SK-N-SH (cell line): ENCODE results near the gene CBFA2T3. TPM values are rescaled to one million over a fixed set of nuclear protein-coding genes. Genes with fewer than 3 reads are reported as not detected.

Source experiments
- CTCF ChIA-PET: fragments of 300-600, 350-600 bp; formaldehyde crosslinking; extraction: SDS; loops from one replicate; lab custom pipeline; 2021; lab: Yijun Ruan, JAX
- POLR2A ChIA-PET: fragments of 350-600 bp; sonication (Branson Sonifier 250); formaldehyde crosslinking; extraction: SDS; loops from one replicate; lab custom pipeline; 2020; ENCODE audit warnings: antibody characterized with exemption, inconsistent platforms; lab: Yijun Ruan, JAX
- DNase-seq: peaks from one replicate; pipeline ENCODE4 v3.0.0; 2012
- H2AFZ ChIP-seq: fragments of 200-600 bp; sonication (generic); 2 replicates; pipeline ENCODE4 v1.8.1; 2016; ENCODE audit warnings: antibody characterized with exemption, mild to moderate bottlenecking, low read depth
- H3F3A ChIP-seq: fragments of 200-600 bp; sonication (generic); replicated peaks from 2 replicates; pipeline ENCODE3; 2016; ENCODE audit warnings: antibody characterized with exemption, mild to moderate bottlenecking; ENCODE audit not compliant: insufficient read depth
- H3K27ac ChIP-seq, 2 experiments: fragments of 200-500 bp in 1 of 2; fragments of 200-600 bp in 1 of 2; sonication (Bioruptor generic) in 1 of 2; sonication (generic), shearing (Covaris generic) in 1 of 2; 2 replicates each; pipeline versions ENCODE4 v1.5.1 to v1.6.1; 2014 to 2016; ENCODE audit warnings: low read depth in 2 of 2, inconsistent platforms in 1 of 2, low read length in 1 of 2, mild to moderate bottlenecking in 1 of 2, mixed read lengths in 1 of 2
- H3K27me3 ChIP-seq: fragments of 200-600 bp; sonication (generic), shearing (Covaris generic); 2 replicates; pipeline ENCODE4 v1.6.1; 2016; ENCODE audit warnings: mixed run types; ENCODE audit not compliant: insufficient read depth
- H3K36me3 ChIP-seq, 2 experiments: fragments of 200-500 bp in 1 of 2; fragments of 200-600 bp in 1 of 2; sonication (Bioruptor generic) in 1 of 2; sonication (generic) in 1 of 2; replicated peaks in 1 of 2; 2 replicates each; pipeline versions ENCODE3 to v1.5.1; 2014 to 2016; ENCODE audit warnings: low read length in 1 of 2, mild to moderate bottlenecking in 1 of 2; ENCODE audit not compliant: insufficient read depth in 2 of 2, control insufficient read depth in 1 of 2
- H3K4me1 ChIP-seq, 2 experiments: fragments of 200-500 bp in 1 of 2; fragments of 200-600 bp in 1 of 2; sonication (Bioruptor generic) in 1 of 2; sonication (generic), shearing (Covaris generic) in 1 of 2; 2 replicates each; pipeline versions ENCODE4 v1.5.1 to v1.6.1; 2014 to 2016; ENCODE audit warnings: low read depth in 1 of 2, low read length in 1 of 2, mixed run types in 1 of 2; ENCODE audit not compliant: insufficient read depth in 2 of 2, control insufficient read depth in 1 of 2
- H3K4me2 ChIP-seq: fragments of 200-600 bp; sonication (generic), shearing (Covaris generic); 2 replicates; pipeline ENCODE4 v1.6.1; 2017; ENCODE audit warnings: mixed run types
- H3K4me3 ChIP-seq, 2 experiments: fragments of 200-500 bp in 1 of 2; fragments of 200-600 bp in 1 of 2; sonication (Bioruptor generic) in 1 of 2; sonication (generic), shearing (Covaris generic) in 1 of 2; 2 replicates each; pipeline versions ENCODE4 v1.5.1 to v1.8.1; 2014 to 2016; ENCODE audit warnings: low read depth in 2 of 2, inconsistent platforms in 1 of 2, low read length in 1 of 2, mild to moderate bottlenecking in 1 of 2, mixed read lengths in 1 of 2, moderate library complexity in 1 of 2
- H3K79me2 ChIP-seq: fragments of 200-600 bp; sonication (generic); 2 replicates; pipeline ENCODE4 v1.8.1; 2017; ENCODE audit warnings: mild to moderate bottlenecking; ENCODE audit not compliant: insufficient read depth
- H3K9ac ChIP-seq: fragments of 200-600 bp; sonication (generic); 2 replicates; pipeline ENCODE4 v1.6.1; 2017; ENCODE audit warnings: mixed run types
- H3K9me2 ChIP-seq: fragments of 200-600 bp; sonication (generic); 2 replicates; pipeline ENCODE4 v1.6.1; 2017; ENCODE audit warnings: mixed run types
- H3K9me3 ChIP-seq: fragments of 200-600 bp; sonication (generic); 2 replicates; pipeline ENCODE4 v1.6.1; 2017; ENCODE audit warnings: mixed run types, mild to moderate bottlenecking, moderate library complexity
- H4K20me1 ChIP-seq: fragments of 200-600 bp; sonication (generic); 2 replicates; pipeline ENCODE4 v1.6.1; 2017; ENCODE audit warnings: mild to moderate bottlenecking, mixed run types; ENCODE audit not compliant: insufficient read depth
- ELF1 ChIP-seq: IDR thresholded peaks from 2 replicates; pipeline ENCODE4 v1.4.0; 2012
- EP300 ChIP-seq, 2 experiments: IDR thresholded peaks; 2 replicates each; pipeline versions ENCODE4 v1.4.0 to v1.6.1; 2012; ENCODE audit warnings: borderline replicate concordance in 1 of 2, low read depth in 1 of 2, low read length in 1 of 2
- FOXJ3 ChIP-seq: sonication (generic); formaldehyde crosslinking; IDR thresholded peaks from 2 replicates; pipeline ENCODE4 v1.5.1; 2020; ENCODE audit warnings: mild to moderate bottlenecking, missing genetic modification reagents
- GATA2 ChIP-seq: sonication (generic); formaldehyde crosslinking; IDR thresholded peaks from 2 replicates; pipeline ENCODE4 v1.5.0; 2020; ENCODE audit warnings: mild to moderate bottlenecking, missing genetic modification reagents
- JUND ChIP-seq: IDR thresholded peaks from 2 replicates; pipeline ENCODE4 v1.4.0; 2012
- MAX ChIP-seq: IDR thresholded peaks from 2 replicates; pipeline ENCODE4 v1.4.0; 2012; ENCODE audit warnings: low read depth
- NFIC ChIP-seq: IDR thresholded peaks from 2 replicates; pipeline ENCODE4 v1.4.0; 2012; ENCODE audit warnings: borderline replicate concordance
- NRF1 ChIP-seq: IDR thresholded peaks from 2 replicates; pipeline ENCODE4 v1.6.1; 2012; ENCODE audit warnings: low read depth, mild to moderate bottlenecking, low read length
- RAD21 ChIP-seq: IDR thresholded peaks from 2 replicates; pipeline ENCODE4 v1.6.1; 2012; ENCODE audit warnings: mild to moderate bottlenecking, low read length
- RXRA ChIP-seq: IDR thresholded peaks from 2 replicates; pipeline ENCODE4 v1.4.0; 2012; ENCODE audit warnings: low read depth, mild to moderate bottlenecking, borderline replicate concordance
- SMC3 ChIP-seq: IDR thresholded peaks from 2 replicates; pipeline ENCODE4 v1.6.1; 2012; ENCODE audit warnings: low read depth, low read length, improper control_type of control experiment
- TAF1 ChIP-seq: IDR thresholded peaks from 2 replicates; pipeline ENCODE4 v1.6.1; 2012; ENCODE audit warnings: low read depth, mild to moderate bottlenecking, low read length, moderate library complexity, borderline replicate concordance
- TCF12 ChIP-seq: IDR thresholded peaks from 2 replicates; pipeline ENCODE4 v1.4.0; 2012
- TEAD4 ChIP-seq: IDR thresholded peaks from 2 replicates; pipeline ENCODE4 v1.4.0; 2012; ENCODE audit warnings: mild to moderate bottlenecking, borderline replicate concordance; ENCODE audit not compliant: insufficient read depth
- USF1 ChIP-seq: IDR thresholded peaks from 2 replicates; pipeline ENCODE4 v1.4.0; 2012; ENCODE audit warnings: low read depth, borderline replicate concordance
- ZBTB33 ChIP-seq: IDR thresholded peaks from 2 replicates; pipeline ENCODE4 v1.4.0; 2012; ENCODE audit warnings: low read depth, borderline replicate concordance
- WGBS: methylation state at CpG from one replicate; pipeline ENCODE4 v1.1.6; 2017; ENCODE audit warnings: low lambda C conversion rate; 5-methylcytosine and 5-hydroxymethylcytosine counted together
- polyA plus RNA-seq, 3 experiments: library from polyadenylated mRNA; depleted of rRNA; stranded (reverse); fragments of >200 nt; gene quantifications; 2 replicates each; pipeline ENCODE4 v1.2.3, GENCODE V29; 2012
- TF ChIP-seq, protein P1 (sequence below): IDR thresholded peaks from 2 replicates; pipeline ENCODE4 v1.6.1; 2012; ENCODE audit warnings: mild to moderate bottlenecking, low read depth, low read length, moderate library complexity
- TF ChIP-seq, protein P2 (sequence below): fragments of 150-350 bp; IDR thresholded peaks from 2 replicates; pipeline ENCODE4 v1.6.1; 2016; ENCODE audit warnings: mild to moderate bottlenecking, low read depth, low read length

The CBFA2T3 gene
- polyA plus RNA-seq, 1 of the 3 experiments (the other 2 are of a cell fraction): not detected

DNA sequence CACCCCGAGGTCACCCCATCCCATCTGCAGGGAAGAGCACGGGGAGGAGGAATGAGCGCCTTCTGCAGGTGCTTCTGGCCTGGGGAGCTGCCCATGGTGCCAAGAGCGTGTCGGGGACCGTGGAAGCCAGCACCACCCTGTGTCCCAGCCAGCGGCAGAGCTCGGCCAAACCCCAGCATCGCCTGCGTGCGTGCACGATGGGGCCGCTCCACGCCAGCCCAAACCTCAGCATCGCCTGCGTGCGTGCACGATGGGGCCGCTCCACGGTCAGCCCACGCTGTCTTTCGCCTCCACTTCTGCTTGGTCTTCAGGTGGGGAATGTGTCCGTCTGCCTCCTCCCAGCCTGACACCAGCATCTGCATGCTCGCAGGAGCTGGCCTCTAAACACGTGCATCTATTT lies 134.2 kb downstream of the CBFA2T3 start:
- H3K4me3 ChIP-seq: no peak overlapping the region
- H3K9me2 ChIP-seq: no peaks in the 10 kb centered on the region
- no peak overlapping the region for H3K9ac ChIP-seq
- H3K9me3 ChIP-seq: no peaks in the 10 kb centered on the region
- no peaks in the 10 kb centered on the region for H3K4me1 ChIP-seq
- H3F3A ChIP-seq: no peaks in the 10 kb centered on the region
- no peak overlapping the region for H3K4me2 ChIP-seq
- 91% methylated on average over 25 of the region's 25 CpGs for WGBS
- no peaks in the 10 kb centered on the region for H3K79me2 ChIP-seq
- no peak for DNase-seq
- H2AFZ ChIP-seq: no peak overlapping the region
- no peaks in the 10 kb centered on the region for H3K27me3 ChIP-seq
- ChIA-PET POLR2A (no interaction called here), CTCF (interaction anchor here (1.0 to 1.2 kb wide), 2 partner anchors 15 to 40 kb away, joined by 3 to 4 read pairs; no protein-coding TSS in a partner anchor)
- H3K27ac ChIP-seq: no peak overlapping the region
- TF ChIP-seq SMC3 (no peak), NRF1 (no peak), NFIC (no peak), TCF12 (no peak), FOXJ3 (no peak), TEAD4 (no peak), ZBTB33 (no peak), JUND (no peak)
- TF ChIP-seq, protein P1, sequence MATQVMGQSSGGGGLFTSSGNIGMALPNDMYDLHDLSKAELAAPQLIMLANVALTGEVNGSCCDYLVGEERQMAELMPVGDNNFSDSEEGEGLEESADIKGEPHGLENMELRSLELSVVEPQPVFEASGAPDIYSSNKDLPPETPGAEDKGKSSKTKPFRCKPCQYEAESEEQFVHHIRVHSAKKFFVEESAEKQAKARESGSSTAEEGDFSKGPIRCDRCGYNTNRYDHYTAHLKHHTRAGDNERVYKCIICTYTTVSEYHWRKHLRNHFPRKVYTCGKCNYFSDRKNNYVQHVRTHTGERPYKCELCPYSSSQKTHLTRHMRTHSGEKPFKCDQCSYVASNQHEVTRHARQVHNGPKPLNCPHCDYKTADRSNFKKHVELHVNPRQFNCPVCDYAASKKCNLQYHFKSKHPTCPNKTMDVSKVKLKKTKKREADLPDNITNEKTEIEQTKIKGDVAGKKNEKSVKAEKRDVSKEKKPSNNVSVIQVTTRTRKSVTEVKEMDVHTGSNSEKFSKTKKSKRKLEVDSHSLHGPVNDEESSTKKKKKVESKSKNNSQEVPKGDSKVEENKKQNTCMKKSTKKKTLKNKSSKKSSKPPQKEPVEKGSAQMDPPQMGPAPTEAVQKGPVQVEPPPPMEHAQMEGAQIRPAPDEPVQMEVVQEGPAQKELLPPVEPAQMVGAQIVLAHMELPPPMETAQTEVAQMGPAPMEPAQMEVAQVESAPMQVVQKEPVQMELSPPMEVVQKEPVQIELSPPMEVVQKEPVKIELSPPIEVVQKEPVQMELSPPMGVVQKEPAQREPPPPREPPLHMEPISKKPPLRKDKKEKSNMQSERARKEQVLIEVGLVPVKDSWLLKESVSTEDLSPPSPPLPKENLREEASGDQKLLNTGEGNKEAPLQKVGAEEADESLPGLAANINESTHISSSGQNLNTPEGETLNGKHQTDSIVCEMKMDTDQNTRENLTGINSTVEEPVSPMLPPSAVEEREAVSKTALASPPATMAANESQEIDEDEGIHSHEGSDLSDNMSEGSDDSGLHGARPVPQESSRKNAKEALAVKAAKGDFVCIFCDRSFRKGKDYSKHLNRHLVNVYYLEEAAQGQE: no peak
- TF ChIP-seq, protein P2, sequence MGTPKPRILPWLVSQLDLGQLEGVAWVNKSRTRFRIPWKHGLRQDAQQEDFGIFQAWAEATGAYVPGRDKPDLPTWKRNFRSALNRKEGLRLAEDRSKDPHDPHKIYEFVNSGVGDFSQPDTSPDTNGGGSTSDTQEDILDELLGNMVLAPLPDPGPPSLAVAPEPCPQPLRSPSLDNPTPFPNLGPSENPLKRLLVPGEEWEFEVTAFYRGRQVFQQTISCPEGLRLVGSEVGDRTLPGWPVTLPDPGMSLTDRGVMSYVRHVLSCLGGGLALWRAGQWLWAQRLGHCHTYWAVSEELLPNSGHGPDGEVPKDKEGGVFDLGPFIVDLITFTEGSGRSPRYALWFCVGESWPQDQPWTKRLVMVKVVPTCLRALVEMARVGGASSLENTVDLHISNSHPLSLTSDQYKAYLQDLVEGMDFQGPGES: no peak
- H4K20me1 ChIP-seq: 0 out of 2 replicates have a peak, but pooled peaks cover 3% of the 10 kb centered on the region
- peaks cover 0 to 18% of the 10 kb centered on the region in 2 experiments for H3K36me3 ChIP-seq

DNA sequence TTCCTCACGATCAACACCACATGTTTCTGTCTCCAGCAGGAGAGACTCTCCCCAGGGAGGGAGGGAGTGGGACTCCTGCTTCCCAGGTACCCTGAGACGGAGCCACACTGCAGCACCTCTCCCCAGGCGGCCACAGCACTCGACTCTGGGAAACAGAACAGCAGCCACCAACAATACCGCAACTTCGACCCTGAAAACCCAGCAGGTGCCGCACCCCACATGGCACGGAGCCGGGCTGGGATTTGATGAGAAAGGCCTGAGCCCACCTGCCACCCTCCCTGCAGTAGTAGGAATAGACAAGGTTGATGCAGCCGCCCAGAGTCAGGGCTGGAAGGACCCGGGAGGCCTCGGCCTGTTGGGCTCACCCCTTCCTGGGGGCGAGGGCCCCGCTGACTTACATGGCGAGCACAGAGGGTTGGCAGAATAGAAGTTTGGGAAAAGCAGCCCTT lies 134.7 kb downstream of the CBFA2T3 start:
- H3K79me2 ChIP-seq: no peaks in the 10 kb centered on the region
- H3K9me3 ChIP-seq: no peaks in the 10 kb centered on the region
- H3K9ac ChIP-seq: no peak overlapping the region
- no peak for DNase-seq
- H3K27ac ChIP-seq: no peak overlapping the region
- 0 out of 2 replicates have a peak, but pooled peaks cover 1% of the 10 kb centered on the region for H4K20me1 ChIP-seq
- H3K4me3 ChIP-seq: no peak overlapping the region
- no peaks in the 10 kb centered on the region for H3K27me3 ChIP-seq
- H3F3A ChIP-seq: no peaks in the 10 kb centered on the region
- no peaks in the 10 kb centered on the region for H3K4me1 ChIP-seq
- ChIA-PET POLR2A (no interaction called here), CTCF (interaction anchor here (1.0 to 1.2 kb wide), 2 partner anchors 15 to 39 kb away, joined by 3 to 4 read pairs; no protein-coding TSS in a partner anchor)
- H3K4me2 ChIP-seq: no peak overlapping the region
- H3K36me3 ChIP-seq: peaks cover 0 to 17% of the 10 kb centered on the region in 2 experiments
- no peak overlapping the region for H2AFZ ChIP-seq
- 79% methylated on average over 12 of the region's 15 CpGs for WGBS
- no peaks in the 10 kb centered on the region for H3K9me2 ChIP-seq
- TF ChIP-seq ELF1 (no peak), EP300 (IDR thresholded peaks at IDR 0.05; ENCODE audit: borderline replicate concordance in 1 of 2, low read depth in 1 of 2, low read length in 1 of 2) (no peak), TAF1 (no peak), RAD21 (no peak), TEAD4 (no peak), GATA2 (CRISPR knock-in tag) (no peak), RXRA (no peak), ZBTB33 (no peak), USF1 (no peak), MAX (no peak)
